GM19463 (cell line): ENCODE results near the gene UXS1.

Source experiments
- ATAC-seq: cut with Tn5 transposase; IDR thresholded peaks from one replicate; pipeline ENCODE4 v1.9.1; 2021; ENCODE audit warnings: mild to moderate bottlenecking, moderate library complexity; ENCODE audit not compliant: unreplicated experiment

Gene UXS1

DNA sequence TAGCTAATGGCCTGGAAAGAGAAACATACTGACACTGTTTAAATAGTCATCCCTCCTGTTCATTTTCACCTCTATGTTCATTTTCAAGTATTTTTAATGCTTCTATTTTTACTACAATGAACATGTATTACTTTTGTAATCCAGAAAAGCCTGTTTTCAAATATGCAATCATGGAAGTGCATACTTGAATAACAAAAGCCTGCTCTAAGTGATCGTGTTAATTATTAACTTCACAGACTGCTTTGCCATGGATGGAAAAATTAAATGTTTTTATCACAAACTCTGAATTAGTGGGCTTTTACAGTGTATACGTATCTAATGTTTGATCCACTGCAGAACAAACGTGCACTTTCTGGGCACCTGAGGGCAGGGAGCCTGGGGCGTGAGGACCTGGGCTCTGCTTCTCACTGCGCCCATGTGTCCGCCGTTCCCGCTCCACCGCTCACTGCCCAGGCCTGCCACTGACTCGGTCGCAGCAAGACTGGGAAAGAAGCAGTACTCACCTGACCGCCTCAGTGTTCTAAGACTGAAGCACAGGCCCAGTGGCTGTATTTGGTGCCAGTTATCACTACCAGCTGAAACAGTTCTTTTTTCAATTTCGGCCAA is 80.6 kb downstream of the UXS1 start:
- no peak for ATAC-seq

DNA sequence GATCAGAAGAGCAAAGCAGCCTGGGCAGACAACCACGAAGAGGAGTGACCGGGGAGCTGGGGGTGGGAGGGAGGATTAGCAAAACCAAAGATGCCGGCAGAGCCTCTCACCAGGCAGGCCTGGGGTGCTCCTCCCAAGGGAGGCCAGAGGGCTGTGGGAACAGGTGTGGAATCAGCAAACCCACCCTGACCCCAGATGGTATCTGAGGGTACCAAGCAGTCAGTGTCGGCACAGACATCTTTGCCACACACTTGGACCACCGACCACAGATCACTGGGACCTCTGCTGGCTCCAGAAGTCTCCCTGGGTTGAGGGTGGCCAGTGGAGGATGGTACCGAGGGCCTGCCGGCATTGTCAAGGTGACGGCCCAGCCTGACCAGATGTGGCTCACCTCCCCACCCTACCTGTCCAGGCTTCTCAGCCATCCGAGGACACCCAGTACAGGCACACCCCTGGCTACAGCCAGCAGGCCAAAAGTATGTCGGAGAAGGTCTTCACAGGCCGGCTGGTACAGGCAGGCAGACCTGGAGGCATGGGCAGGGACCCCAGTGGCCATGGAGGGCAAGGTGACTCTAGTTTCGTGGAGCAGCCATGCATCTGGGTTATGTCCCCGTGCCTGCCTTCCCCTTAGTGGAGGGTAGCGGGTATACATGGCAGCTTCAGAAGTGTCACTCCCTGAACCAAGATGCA is 82.1 kb downstream of the UXS1 start:
- ATAC-seq, result no peak

DNA sequence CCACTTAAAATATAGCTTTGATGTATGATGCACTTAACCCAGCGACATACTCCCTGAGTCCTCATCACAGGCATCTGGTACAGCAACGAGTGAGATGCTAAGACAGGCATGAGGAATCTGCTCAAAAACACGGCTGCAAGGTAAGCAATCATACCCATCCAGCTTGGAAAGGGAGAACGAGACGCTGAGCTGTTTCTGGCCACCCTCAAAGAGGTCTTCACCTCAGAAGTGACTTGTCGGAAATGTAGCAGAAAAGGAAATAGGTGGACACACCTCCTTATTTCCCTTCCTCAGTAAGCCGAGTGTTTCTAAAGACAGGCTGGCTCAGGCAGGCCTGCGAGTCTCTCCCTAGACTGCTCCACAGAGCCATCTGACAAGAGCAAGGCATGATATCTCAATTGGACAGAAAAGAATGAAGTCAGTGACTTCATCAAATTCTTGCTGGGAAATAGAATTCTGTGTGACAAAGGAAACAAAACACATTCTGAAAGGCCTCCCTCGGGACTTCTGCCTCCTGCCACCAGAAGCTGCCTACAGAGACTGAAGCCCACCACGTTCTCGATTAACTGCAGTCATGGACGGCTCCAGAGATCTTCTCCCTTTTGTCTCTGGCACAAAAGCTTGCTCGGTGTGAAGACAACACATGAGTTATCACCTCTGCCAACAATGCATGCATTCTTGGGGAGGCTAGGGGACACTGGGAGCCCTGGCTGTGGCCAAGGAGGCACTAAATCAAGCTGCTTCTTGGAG is 84.3 kb downstream of the UXS1 start:
- no peak for ATAC-seq

DNA sequence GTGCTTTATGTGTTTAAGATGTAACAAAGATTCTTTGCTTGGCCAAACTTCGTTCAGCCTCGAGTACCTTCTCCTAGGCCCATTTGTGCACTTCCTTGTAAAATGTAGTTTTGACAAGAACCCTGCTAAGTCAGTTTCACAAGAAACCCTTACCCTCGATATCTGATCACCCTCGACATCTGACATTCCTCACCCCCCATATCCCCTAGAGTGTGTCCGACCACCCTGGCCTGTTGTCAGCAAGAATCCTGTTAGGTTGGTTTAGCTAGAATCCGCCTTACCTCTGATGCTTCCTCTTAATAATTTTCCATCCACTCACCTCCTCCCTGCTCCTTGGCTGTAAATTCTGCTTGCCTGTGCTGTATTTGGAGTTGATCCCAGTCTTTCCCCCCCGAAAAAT is 85.3 kb downstream of the UXS1 start:
- no peak for ATAC-seq

DNA sequence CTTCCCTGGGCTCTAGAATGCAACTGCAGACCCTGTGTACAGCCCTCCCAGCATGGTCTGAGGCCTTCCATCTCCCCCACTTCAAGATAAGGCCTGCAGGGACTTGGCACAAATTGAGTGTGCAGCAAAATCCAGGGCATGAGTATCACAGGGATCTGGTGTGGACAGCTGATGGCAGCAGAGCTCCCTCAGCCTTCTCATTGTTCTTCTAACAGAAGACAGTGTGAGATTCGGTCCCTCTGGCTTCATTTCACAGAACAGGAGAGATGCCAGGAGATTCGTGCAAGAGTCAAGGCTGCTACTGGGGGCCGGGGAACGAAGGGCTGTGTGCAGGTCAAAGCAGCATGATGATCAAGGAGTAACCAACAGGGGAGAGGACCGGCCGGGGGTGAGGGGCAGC is 85.8 kb downstream of the UXS1 start:
- no peak for ATAC-seq

DNA sequence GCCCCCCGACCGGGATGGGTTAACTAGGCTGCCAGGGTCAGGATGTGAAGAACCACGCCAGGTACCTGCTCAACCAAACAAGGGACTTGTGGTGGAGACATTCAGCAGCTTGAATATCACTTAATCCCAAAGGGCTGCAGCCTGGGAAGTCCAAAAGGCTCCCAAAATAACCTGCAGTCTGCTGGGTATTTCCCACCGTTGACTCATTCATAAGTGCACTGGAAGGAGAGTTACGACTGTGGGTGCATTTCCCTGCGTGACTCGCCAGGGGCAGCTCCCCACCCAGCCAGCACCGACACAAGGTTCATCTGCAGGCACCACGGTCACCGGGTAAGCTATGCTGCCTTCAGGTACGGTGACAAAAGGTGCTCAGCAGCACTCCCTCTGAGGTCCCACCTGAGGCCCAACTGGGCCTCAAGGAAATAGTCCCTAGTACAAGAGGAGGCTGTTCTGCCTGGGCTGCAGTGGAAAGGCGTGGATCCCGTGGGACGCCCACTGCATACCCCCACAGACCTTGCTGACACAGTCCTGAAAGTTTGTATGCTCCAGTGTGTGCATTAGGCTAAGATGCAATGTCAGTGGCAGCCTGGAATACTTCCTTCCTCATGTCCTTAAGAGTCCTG is 86.5 kb downstream of the UXS1 start:
- ATAC-seq, result peak; percentile 81

DNA sequence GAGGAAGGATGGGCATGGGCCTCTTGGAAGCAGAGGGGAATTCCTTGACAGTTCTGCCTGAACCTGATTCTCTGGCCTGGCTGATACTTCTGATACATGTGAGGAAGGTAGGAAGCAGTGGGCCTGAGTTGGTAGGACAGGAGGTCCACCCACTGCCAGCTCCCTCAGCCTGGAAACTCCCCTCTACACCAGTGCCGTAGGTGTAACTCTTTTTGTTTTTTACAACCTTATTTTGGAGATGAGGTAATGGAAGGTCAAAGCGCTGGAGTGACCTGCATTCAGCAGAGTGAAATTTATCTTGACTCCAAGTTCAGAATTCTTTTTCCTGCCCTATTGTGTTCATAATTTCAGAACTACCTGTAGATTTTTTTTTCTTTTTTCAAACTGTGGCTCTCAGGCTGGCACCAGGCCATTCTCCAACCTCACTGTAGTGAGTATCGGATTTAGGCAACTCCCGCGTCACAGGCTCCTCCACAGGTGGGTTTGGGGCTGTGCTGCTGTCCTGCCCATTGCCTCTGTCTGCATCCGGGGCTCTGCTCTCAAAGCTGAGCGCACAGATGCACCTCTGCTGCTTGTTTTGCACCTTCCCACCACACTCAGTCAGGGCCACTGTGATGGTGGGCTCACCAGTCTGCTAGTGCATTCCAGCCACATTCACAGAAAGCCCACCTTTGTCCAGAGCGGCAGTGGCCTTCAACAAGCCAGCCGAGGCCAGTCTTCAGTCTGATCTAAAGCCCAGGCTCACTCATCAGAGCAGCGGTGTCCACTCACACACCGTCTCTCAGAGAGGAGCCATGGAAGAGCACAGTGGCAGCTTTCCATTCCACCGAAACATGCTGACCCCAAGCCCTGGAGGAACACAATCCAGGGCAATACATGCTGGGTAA is 87.2 kb downstream of the UXS1 start:
- no peak for ATAC-seq

DNA sequence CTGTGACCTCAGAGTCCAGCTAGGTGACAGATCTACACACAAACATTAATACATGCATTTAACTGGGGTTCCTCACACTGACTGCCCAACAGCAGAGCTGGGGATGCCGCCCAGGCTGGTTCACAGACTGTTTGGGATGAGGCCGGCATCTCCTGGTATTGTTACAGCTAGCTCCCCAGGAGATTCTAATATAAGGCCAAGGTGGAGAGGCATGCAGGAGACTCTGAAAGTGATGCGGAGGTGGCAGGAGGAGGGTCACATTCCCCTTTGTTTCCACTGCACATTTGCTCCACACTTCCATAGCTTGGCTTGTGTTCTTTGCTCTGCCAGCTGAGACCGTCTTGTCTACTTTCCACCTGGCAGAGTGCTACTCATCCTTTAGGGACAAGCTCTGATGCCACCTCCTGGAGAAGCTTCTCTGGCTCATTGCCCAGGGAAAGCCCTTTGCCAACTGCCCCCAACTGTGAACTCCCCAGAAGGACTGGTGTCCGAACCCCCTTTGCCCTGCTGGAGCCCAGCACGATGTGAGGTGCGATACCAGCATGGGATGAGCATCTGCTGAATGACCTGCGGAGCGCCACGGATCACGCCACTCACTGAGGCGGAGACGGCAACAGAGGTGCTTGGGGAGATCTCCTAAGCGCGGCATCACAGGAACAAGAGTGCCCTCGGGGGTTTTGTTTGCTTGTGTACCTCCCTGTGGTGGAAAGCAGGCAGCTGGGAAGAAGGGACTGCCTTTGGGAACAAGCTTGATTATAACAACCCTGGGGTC is 88.8 kb downstream of the UXS1 start:
- no peak for ATAC-seq

DNA sequence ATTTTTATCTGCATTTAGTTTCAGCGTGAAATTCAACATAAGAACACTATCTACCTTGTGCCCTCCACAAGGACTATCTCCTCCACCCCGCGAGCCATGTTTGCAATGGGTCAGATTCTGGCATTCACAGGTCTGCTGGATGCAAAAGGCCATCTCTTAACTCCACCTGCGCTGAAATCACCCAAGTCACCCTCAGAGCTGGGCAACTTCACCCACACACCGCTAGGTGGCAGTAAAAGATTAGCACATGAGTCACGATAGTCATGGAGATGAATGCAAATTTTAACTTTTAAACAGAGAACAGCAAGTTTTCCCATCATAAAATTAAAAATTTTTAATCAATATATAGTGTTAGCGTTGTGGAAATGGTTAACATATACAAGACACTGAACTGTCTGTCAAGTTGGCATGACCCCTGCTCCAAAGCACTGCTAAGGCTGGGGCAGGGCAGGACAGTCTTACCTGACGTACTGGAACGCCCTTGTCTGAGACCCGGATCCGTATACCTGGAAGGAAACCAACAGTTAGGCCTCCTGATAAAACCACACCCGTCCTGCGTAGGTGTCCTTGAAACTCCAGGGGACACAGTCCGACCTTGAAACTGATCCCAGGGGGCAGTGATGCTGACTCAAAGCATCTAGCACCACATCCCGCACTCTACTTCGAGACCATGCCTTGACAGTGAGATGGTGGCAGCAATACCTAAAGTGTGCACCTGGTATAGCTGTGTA is 89.6 kb downstream of the UXS1 start:
- peak; percentile 27 for ATAC-seq

DNA sequence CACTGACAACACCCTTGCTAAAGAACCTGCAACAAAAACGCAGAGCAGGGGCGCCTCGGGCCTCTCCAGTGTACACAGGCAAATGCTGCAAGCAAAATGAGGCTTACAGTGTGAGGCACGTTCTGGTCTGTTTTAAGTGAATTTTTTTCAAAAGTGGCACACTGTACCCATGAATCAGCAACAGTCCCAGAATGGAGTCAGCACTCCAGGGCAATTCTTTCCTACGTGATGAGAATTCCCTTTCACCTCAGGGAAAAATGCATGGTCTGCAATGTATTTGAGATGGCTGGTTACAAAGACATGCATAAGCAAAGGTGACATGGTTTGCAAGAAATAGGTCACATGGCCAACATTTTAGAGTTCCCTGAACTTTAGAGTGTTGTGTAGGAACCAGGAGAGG is 94.4 kb downstream of the UXS1 start:
- no peak for ATAC-seq

DNA sequence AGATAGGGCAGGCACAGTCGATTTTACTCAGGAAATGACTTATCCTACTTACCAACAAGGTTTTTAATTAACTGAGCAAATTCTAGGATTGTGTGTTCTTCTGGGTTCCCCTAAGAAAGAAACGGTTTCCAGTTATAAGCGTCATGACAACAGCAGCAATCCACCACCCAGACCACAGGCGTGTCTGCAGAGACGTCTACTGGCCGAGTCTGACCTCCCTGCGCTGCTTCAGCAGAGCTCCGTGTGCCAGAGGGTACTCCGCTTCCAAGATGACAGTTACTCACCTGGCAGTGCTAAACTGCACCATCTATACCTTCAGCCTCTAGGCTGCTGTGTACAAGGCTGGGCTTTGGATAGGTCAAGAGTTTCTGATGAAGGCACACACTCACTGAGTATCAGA is 95.4 kb downstream of the UXS1 start:
- no peak for ATAC-seq

DNA sequence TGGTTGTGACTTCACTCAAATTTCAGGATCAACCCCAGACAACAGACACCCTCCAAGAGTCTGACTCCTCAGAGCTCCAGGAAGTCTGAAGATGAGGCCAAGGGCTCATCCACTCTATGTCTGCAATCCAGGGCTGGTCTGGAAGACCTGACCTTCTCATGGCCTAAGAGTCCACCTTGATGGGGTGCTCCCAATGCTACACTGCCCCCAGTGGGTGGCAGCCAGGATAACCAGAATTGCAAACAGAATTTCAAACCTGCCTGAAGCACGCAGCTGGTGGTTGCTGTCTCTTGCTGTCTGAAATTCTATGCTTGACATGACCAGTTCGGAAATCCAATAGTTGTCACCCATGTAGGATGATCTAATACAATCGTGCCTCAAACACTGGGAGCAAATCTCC is 96.0 kb downstream of the UXS1 start:
- peak; percentile 39 for ATAC-seq

DNA sequence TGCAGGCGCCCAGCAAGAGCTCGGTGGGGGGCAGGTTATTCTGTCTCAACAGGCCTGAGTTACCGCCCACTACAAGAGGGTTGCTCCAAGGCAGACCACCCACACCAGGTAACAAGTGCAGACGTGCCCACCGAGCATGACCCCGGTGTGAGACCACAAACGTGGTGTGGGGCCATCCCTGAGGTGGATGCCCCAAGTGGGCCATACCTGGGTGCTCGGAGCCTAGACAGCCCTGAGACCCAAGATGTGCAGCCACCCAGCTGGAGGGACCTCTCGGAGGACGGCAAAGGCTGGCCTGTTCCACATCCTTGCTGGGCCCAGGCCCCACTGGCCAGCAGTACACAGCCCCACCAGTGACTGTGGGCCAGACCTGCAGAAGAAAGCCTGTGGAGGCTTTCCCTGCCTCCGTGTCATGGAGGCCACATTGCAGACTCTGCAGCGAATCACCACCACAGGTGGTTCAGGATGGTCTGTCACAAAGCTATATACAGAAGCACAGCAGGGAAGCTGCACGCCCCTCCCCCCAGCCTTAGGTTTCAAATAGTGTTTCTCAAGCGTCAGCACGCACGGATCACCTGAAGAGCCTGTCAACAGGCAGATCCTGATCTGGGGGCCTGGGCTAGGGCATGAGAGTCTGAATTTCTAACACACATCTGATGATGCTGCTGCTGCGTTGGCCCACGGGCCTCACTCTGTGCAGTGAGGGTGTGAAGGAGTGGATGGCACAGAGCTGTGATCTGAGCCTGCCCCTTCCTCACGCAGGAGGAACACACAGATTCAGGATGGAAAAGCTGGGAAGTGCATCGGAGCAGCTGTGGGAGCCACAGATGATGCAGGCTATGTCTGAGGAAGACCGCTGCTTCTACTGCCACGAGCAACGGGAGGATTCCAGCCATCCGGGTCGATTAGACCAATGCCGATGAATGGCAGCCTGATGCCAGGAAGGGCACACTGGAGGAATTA is 96.8 kb downstream of the UXS1 start:
- ATAC-seq, result no peak

DNA sequence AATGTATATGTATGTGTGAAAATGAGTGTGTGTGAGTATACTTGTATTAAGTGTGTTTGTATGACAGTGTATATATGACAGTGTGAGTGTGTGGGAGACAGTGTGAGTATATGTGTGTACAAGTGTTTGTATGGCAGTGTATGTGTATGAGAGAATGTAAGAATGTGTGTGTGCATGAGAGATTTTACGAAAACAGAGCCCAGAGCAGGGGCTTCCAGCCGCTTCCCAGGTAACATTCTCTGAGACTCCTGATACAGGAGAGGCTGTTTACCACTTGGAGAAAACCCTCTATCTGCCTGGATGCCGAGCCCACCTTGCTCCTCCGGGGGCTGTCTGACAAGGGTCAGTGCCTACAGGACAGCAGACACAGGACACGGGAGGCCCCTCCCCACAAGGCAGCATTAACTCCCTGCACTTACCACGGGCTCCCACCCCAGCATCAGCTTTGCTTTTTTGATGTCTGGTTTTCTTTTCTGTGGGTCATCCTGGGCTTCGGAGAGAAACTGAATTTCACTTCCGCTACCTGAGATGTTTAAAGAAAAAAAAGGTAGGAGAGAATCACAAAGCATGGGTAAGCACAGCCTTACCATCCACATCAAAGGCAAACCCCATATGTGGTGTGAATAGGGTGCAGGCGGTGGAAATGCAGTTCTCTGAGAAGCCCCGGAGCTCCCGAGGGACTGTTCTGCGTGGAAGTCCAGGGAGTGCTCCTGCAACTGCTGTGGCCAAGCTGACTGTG is 97.6 kb downstream of the UXS1 start:
- no peak for ATAC-seq

DNA sequence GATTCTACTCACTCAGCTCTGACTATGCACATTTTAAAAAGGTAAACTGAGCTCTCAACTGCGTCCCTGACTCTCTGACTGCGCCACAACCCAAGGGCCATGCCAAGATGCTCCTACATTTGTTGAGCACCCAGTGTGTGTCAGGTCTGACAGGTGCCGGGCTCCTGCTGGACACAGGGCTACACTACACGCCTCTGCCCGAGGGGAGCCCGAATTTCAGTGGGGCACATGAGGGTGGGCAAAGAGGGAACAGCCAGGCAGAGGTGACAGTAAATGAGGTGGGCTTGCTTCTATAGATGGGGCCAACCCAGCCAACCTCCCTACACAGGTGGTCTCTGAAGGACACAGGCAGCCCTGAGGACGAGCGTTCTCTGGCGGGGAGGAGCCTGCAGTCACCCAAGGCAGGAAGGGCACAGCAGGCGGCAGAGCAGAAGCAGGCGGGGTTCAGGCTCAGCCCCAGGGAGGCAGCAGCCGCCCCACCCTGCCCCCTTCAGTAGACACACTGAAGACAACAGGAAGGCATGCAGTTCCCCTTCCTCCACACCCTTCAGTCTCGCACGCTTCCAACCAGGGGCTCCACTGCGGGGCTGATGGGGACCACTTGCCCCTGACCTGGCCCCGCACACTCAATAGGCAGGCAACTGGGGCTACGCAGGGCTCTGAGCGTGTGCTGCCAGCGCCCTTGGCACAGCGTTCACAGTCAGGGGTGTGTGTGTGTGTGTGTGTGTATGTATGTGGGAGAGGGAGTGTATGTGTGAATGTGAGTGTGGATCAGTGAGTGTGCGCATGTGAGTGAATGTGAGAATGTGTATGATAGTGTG is 98.4 kb downstream of the UXS1 start:
- ATAC-seq, result no peak

DNA sequence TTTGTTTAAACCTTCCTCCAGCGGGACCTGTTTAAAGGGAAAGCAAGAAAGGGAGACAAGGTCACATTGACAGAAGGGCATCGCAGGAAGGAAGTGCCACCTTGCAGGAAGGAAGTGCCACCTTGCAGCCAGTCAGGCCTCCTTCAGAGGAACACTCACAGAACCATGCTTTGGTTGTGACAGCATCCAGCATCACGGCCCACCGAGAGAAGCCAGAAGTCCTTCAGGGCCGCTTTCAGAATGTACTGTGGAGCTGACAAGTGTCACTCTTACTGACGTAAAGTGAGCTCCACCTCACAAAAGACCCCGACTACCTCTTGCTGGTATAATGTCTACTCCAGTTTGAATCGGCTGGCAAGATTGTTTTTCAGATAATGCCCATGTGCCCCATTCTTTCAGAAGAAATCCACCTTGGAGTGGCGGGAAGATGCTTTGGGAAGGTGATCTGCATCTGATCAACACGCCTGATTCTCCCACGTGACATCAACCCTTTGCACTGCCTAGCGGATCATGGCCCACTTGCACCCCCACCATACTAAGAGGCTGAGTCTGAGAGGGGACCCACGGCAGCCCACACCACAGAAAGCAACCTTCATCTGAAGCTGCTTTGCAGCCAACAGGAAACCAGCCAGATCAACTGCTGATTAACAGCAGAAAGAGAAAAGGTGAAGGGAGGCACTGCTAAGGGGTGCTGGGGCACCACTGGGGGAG is 99.8 kb downstream of the UXS1 start:
- ATAC-seq, result no peak
